ENCODE measurements around the gene HAUS6.

Gene HAUS6

GRCh38 chr9:19127871-19128500 is 25.3 kb upstream of the HAUS6 start:
- H3K27ac ChIP-seq (ENCODE audit: insufficient read depth in 1 of 2, low read depth in 1 of 2, low read length in 2 of 2, poor library complexity in 1 of 2, severe bottlenecking in 2 of 2): peak overlapping the region in 1 of 2 experiments; percentile 61
- H3K9me3 ChIP-seq (ENCODE audit: control extremely low read depth in 1 of 5, control insufficient read depth in 4 of 5, insufficient read depth in 2 of 5, low read depth in 1 of 5, low read length in 4 of 5): no peaks in the 10 kb centered on the region
- peak in 1 of 3 donors; percentile 39 for DNase-seq
- CTCF ChIA-PET: interaction anchor here (0.7 to 1.1 kb wide), 2 partner anchors 17 to 39 kb away, joined by 3 to 4 read pairs; no protein-coding TSS in a partner anchor
- POLR2A ChIA-PET: interaction anchor here (1.2 kb wide), 1 partner anchor 28 kb away, joined by 3 read pairs; no protein-coding TSS in a partner anchor
- 0% methylated on average over 30 of the region's 40 CpGs for WGBS (ENCODE audit: insufficient coverage)
- H3K4me3 ChIP-seq (ENCODE audit: control insufficient read depth in 1 of 7, extremely low read depth in 1 of 7, insufficient read depth in 4 of 7, low read depth in 2 of 7, low read length in 6 of 7): peak overlapping the region; percentile 65 to 83 (median 73)
- peaks cover 0 to 5% (median 2%) of the 10 kb centered on the region in 5 experiments for H3K27me3 ChIP-seq (replicated peaks in 2 of 5; ENCODE audit: control insufficient read depth in 4 of 5, insufficient read depth in 5 of 5, low read length in 4 of 5)
- peaks cover 0 to 5% (median 0%) of the 10 kb centered on the region in 4 experiments for H3K36me3 ChIP-seq (ENCODE audit: control insufficient read depth in 4 of 4, insufficient read depth in 4 of 4, low read length in 3 of 4)
- peaks cover 0 to 31% (median 22%) of the 10 kb centered on the region in 4 experiments for H3K4me1 ChIP-seq (ENCODE audit: control extremely low read depth in 1 of 4, control insufficient read depth in 4 of 4, insufficient read depth in 4 of 4, low read length in 3 of 4)

GRCh38 chr9:19124430-19124793 is 21.7 kb upstream of the HAUS6 start:
- Histone ChIP-seq H3K9me3 (ENCODE audit: control extremely low read depth in 1 of 5, control insufficient read depth in 4 of 5, insufficient read depth in 2 of 5, low read depth in 1 of 5, low read length in 4 of 5) (no peaks in the 10 kb centered on the region), H3K36me3 (ENCODE audit: control insufficient read depth in 4 of 4, insufficient read depth in 4 of 4, low read length in 3 of 4) (peaks cover 0 to 23% (median 3%) of the 10 kb centered on the region in 4 experiments), H3K27ac (ENCODE audit: insufficient read depth in 1 of 2, low read depth in 1 of 2, low read length in 2 of 2, poor library complexity in 1 of 2, severe bottlenecking in 2 of 2) (peak overlapping the region in 1 of 2 experiments; percentile 44), H3K4me3 (ENCODE audit: control insufficient read depth in 1 of 7, extremely low read depth in 1 of 7, insufficient read depth in 4 of 7, low read depth in 2 of 7, low read length in 6 of 7) (peak overlapping the region in 1 of 7 experiments; percentile 45), H3K27me3 (replicated peaks in 2 of 5; ENCODE audit: control insufficient read depth in 4 of 5, insufficient read depth in 5 of 5, low read length in 4 of 5) (peaks cover 0 to 5% (median 0%) of the 10 kb centered on the region in 5 experiments), H3K4me1 (ENCODE audit: control extremely low read depth in 1 of 4, control insufficient read depth in 4 of 4, insufficient read depth in 4 of 4, low read length in 3 of 4) (peaks cover 0 to 30% (median 21%) of the 10 kb centered on the region in 4 experiments)
- no peak for DNase-seq
- POLR2A ChIA-PET: no interaction called here
- CTCF ChIA-PET: interaction anchor here (0.8 to 1.7 kb wide), 3 partner anchors 8 to 44 kb away, joined by 3 to 4 read pairs (median 4); no protein-coding TSS in a partner anchor

GRCh38 chr9:19122490-19123042 is 19.9 kb upstream of the HAUS6 start:
- POLR2A ChIA-PET: interaction anchor here (0.6 kb wide), 1 partner anchor 16 kb away, joined by 3 read pairs; no protein-coding TSS in a partner anchor
- H3K27me3 ChIP-seq (replicated peaks in 2 of 5; ENCODE audit: control insufficient read depth in 4 of 5, insufficient read depth in 5 of 5, low read length in 4 of 5): no peaks in the 10 kb centered on the region
- DNase-seq: no peak
- no peak overlapping the region for H3K4me3 ChIP-seq (ENCODE audit: control insufficient read depth in 1 of 7, extremely low read depth in 1 of 7, insufficient read depth in 4 of 7, low read depth in 2 of 7, low read length in 6 of 7)
- H3K27ac ChIP-seq (ENCODE audit: insufficient read depth in 1 of 2, low read depth in 1 of 2, low read length in 2 of 2, poor library complexity in 1 of 2, severe bottlenecking in 2 of 2): no peak overlapping the region
- H3K36me3 ChIP-seq (ENCODE audit: control insufficient read depth in 4 of 4, insufficient read depth in 4 of 4, low read length in 3 of 4): peaks cover 0 to 28% (median 8%) of the 10 kb centered on the region in 4 experiments
- 100% methylated on average over 1 of the region's 3 CpGs for WGBS (ENCODE audit: insufficient coverage)
- CTCF ChIA-PET: interaction anchor here (1.2 to 1.5 kb wide), 3 partner anchors 9 to 48 kb away, joined by 3 to 4 read pairs (median 4); no protein-coding TSS in a partner anchor
- H3K9me3 ChIP-seq (ENCODE audit: control extremely low read depth in 1 of 5, control insufficient read depth in 4 of 5, insufficient read depth in 2 of 5, low read depth in 1 of 5, low read length in 4 of 5): no peaks in the 10 kb centered on the region
- peaks cover 0 to 33% (median 17%) of the 10 kb centered on the region in 4 experiments for H3K4me1 ChIP-seq (ENCODE audit: control extremely low read depth in 1 of 4, control insufficient read depth in 4 of 4, insufficient read depth in 4 of 4, low read length in 3 of 4)

GRCh38 chr9:19120877-19121276 is 18.2 kb upstream of the HAUS6 start:
- Histone ChIP-seq H3K4me1 (ENCODE audit: control extremely low read depth in 1 of 4, control insufficient read depth in 4 of 4, insufficient read depth in 4 of 4, low read length in 3 of 4) (peaks cover 0 to 22% (median 13%) of the 10 kb centered on the region in 4 experiments), H3K27ac (ENCODE audit: insufficient read depth in 1 of 2, low read depth in 1 of 2, low read length in 2 of 2, poor library complexity in 1 of 2, severe bottlenecking in 2 of 2) (no peak overlapping the region), H3K36me3 (ENCODE audit: control insufficient read depth in 4 of 4, insufficient read depth in 4 of 4, low read length in 3 of 4) (peaks cover 3 to 43% (median 10%) of the 10 kb centered on the region in 4 experiments), H3K4me3 (ENCODE audit: control insufficient read depth in 1 of 7, extremely low read depth in 1 of 7, insufficient read depth in 4 of 7, low read depth in 2 of 7, low read length in 6 of 7) (no peak overlapping the region), H3K27me3 (replicated peaks in 2 of 5; ENCODE audit: control insufficient read depth in 4 of 5, insufficient read depth in 5 of 5, low read length in 4 of 5) (no peaks in the 10 kb centered on the region), H3K9me3 (ENCODE audit: control extremely low read depth in 1 of 5, control insufficient read depth in 4 of 5, insufficient read depth in 2 of 5, low read depth in 1 of 5, low read length in 4 of 5) (no peaks in the 10 kb centered on the region)
- ChIA-PET CTCF (interaction anchor here (1.0 to 2.9 kb wide), 2 partner anchors 13 to 54 kb away, joined by 4 to 10 read pairs; no protein-coding TSS in a partner anchor), POLR2A (no interaction called here)
- WGBS (ENCODE audit: insufficient coverage): 95% methylated on average over 5 of the region's 6 CpGs
- DNase-seq: no peak

- H3K4me1 ChIP-seq (ENCODE audit: control extremely low read depth in 1 of 4, control insufficient read depth in 4 of 4, insufficient read depth in 4 of 4, low read length in 3 of 4): peaks cover 0 to 22% (median 13%) of the 10 kb centered on the region in 4 experiments
- CTCF ChIA-PET: interaction anchor here (1.0 to 2.9 kb wide), 2 partner anchors 16 to 55 kb away, joined by 3 to 10 read pairs; no protein-coding TSS in a partner anchor
Measured at GRCh38 chr9:19119801-19120440, 17.2 kb upstream of the HAUS6 start.

GRCh38 chr9:19119246-19119645 is 16.5 kb upstream of the HAUS6 start:
- Histone ChIP-seq H3K4me3 (ENCODE audit: control insufficient read depth in 1 of 7, extremely low read depth in 1 of 7, insufficient read depth in 4 of 7, low read depth in 2 of 7, low read length in 6 of 7) (no peak overlapping the region), H3K27me3 (replicated peaks in 2 of 5; ENCODE audit: control insufficient read depth in 4 of 5, insufficient read depth in 5 of 5, low read length in 4 of 5) (no peaks in the 10 kb centered on the region), H3K36me3 (ENCODE audit: control insufficient read depth in 4 of 4, insufficient read depth in 4 of 4, low read length in 3 of 4) (peaks cover 3 to 44% (median 13%) of the 10 kb centered on the region in 4 experiments), H3K27ac (ENCODE audit: insufficient read depth in 1 of 2, low read depth in 1 of 2, low read length in 2 of 2, poor library complexity in 1 of 2, severe bottlenecking in 2 of 2) (no peak overlapping the region), H3K9me3 (ENCODE audit: control extremely low read depth in 1 of 5, control insufficient read depth in 4 of 5, insufficient read depth in 2 of 5, low read depth in 1 of 5, low read length in 4 of 5) (no peaks in the 10 kb centered on the region), H3K4me1 (ENCODE audit: control extremely low read depth in 1 of 4, control insufficient read depth in 4 of 4, insufficient read depth in 4 of 4, low read length in 3 of 4) (peaks cover 0 to 20% (median 12%) of the 10 kb centered on the region in 4 experiments)
- CTCF ChIA-PET: interaction anchor here (1.0 to 2.9 kb wide), 3 partner anchors 15 to 55 kb away, joined by 3 to 10 read pairs (median 3); no protein-coding TSS in a partner anchor
- POLR2A ChIA-PET: no interaction called here
- 13% methylated on average over 2 of the region's 3 CpGs for WGBS (ENCODE audit: insufficient coverage)
- DNase-seq: peak in 2 of 3 donors; percentile 27 to 37

More at GRCh38 chr9:19119801-19120440, 17.2 kb upstream of the HAUS6 start:
- 97% methylated on average over 6 of the region's 7 CpGs for WGBS (ENCODE audit: insufficient coverage)
- POLR2A ChIA-PET: no interaction called here
- Histone ChIP-seq H3K4me3 (ENCODE audit: control insufficient read depth in 1 of 7, extremely low read depth in 1 of 7, insufficient read depth in 4 of 7, low read depth in 2 of 7, low read length in 6 of 7) (no peak overlapping the region), H3K27ac (ENCODE audit: insufficient read depth in 1 of 2, low read depth in 1 of 2, low read length in 2 of 2, poor library complexity in 1 of 2, severe bottlenecking in 2 of 2) (no peak overlapping the region), H3K9me3 (ENCODE audit: control extremely low read depth in 1 of 5, control insufficient read depth in 4 of 5, insufficient read depth in 2 of 5, low read depth in 1 of 5, low read length in 4 of 5) (no peaks in the 10 kb centered on the region), H3K27me3 (replicated peaks in 2 of 5; ENCODE audit: control insufficient read depth in 4 of 5, insufficient read depth in 5 of 5, low read length in 4 of 5) (no peaks in the 10 kb centered on the region), H3K36me3 (ENCODE audit: control insufficient read depth in 4 of 4, insufficient read depth in 4 of 4, low read length in 3 of 4) (peaks cover 3 to 44% (median 13%) of the 10 kb centered on the region in 4 experiments)
- no peak for DNase-seq
